Gastrocnemius medialis (tissue), 4 donors: ENCODE data around the gene NCAPH2. TPM values are rescaled to one million over a fixed set of nuclear protein-coding genes. Genes with fewer than 3 reads are reported as not detected.

ENCODE experiments used
- ATAC-seq, 2 donors: fragments of 150-250 bp; one replicate each; pipeline ENCODE4 v1.9.1; 2016
- DNase-seq, 2 donors: peaks; one replicate each; pipeline ENCODE4 v3.0.0-alpha.2; 2019
- H3K27ac ChIP-seq, 4 donors: fragments of 200-600 bp; sonication (generic); 1 replicate in 1 of 4; 2 replicates in 3 of 4; pipeline ENCODE4 v1.5.1; 2016 to 2018; ENCODE audit warnings: mild to moderate bottlenecking in 2 of 4, moderate library complexity in 1 of 4
- H3K27me3 ChIP-seq, 3 donors: fragments of 200-600 bp; sonication (generic) in 2 of 3; 1 replicate in 1 of 3; 2 replicates in 2 of 3; pipeline versions ENCODE4 v1.5.1 to v1.6.0; 2016 to 2019; ENCODE audit warnings: mild to moderate bottlenecking in 1 of 3, moderate library complexity in 1 of 3
- H3K36me3 ChIP-seq, 2 donors: fragments of 200-600 bp; sonication (generic) in 1 of 2; one replicate each; pipeline ENCODE4 v1.5.1; 2017 to 2018
- H3K4me1 ChIP-seq, 2 donors: fragments of 200-600 bp; sonication (generic) in 1 of 2; one replicate each; pipeline ENCODE4 v1.5.1; 2016 to 2017; ENCODE audit warnings: mild to moderate bottlenecking in 2 of 2
- H3K4me3 ChIP-seq, 4 donors: fragments of 200-600 bp; sonication (generic) in 3 of 4; 1 replicate in 1 of 4; 2 replicates in 3 of 4; pipeline ENCODE4 v1.5.1; 2016 to 2019; ENCODE audit warnings: mild to moderate bottlenecking in 2 of 4
- H3K9me3 ChIP-seq, 3 donors: fragments of 200-600 bp; sonication (generic) in 2 of 3; 1 replicate in 1 of 3; 2 replicates in 2 of 3; pipeline ENCODE4 v1.5.1; 2016 to 2019
- CTCF ChIP-seq, 5 experiments: fragments of 450-650 bp in 3 of 5; fragments of 200-600 bp in 2 of 5; sonication (generic) in 2 of 5; IDR thresholded peaks in 4 of 5; conservative IDR thresholded peaks in 1 of 5; 1 replicate in 4 of 5; 2 replicates in 1 of 5; pipeline ENCODE4 v1.5.1; 2016 to 2019; ENCODE audit warnings: antibody characterized with exemption in 5 of 5, mild to moderate bottlenecking in 3 of 5, moderate library complexity in 3 of 5
- POLR2A ChIP-seq, 2 donors: fragments of 450-650 bp; IDR thresholded peaks; one replicate each; pipeline ENCODE4 v1.6.1; 2017; ENCODE audit warnings: antibody characterized with exemption in 2 of 2, mild to moderate bottlenecking in 2 of 2, moderate library complexity in 2 of 2
- in situ Hi-C, 4 donors: fragments of 200-750 bp; cut with MboI; loops; one replicate each; pipeline versions ENCODE4 v1.15.0 to v1.8.0; 2017; ENCODE audit warnings: low sequenced_read_pairs in 4 of 4
- intact Hi-C: fragments of 100-400 bp; cut with DNase I; formaldehyde crosslinking; loops from one replicate; pipeline ENCODE4 v1.15.1; 2023; ENCODE audit warnings: low total_unique reads
- total RNA-seq, 4 donors: library from RNA; depleted of rRNA; stranded (reverse); fragments of >200 nt; gene quantifications; one replicate each; pipeline versions ENCODE4 v1.1.0 to v1.2.3, GENCODE V29; 2016

NCAPH2 gene
- total RNA-seq, 4 donors from 2014 or later = 19.0 to 29.3 (median 23.4) TPM

GRCh38 chr22:50556703-50557102, 48.7 kb downstream of the NCAPH2 start:
- Histone ChIP-seq H3K27me3 (no peaks in the 10 kb centered on the region), H3K4me1 (no peaks in the 10 kb centered on the region), H3K36me3 (no peaks in the 10 kb centered on the region), H3K9me3 (no peaks in the 10 kb centered on the region), H3K4me3 (no peak overlapping the region), H3K27ac (no peak overlapping the region)
- TF ChIP-seq CTCF (IDR thresholded peaks at IDR 0.05 in 4 of 5, conservative IDR thresholded peaks at IDR 0.05 in 1 of 5) (no peak), POLR2A (IDR thresholded peaks at IDR 0.05) (no peak)
- in situ Hi-C loops (no loop called here), intact Hi-C loops (no loop called here)
- no peak for DNase-seq
- ATAC-seq = no peak

GRCh38 chr22:50560034-50560433, 52.0 kb downstream of the NCAPH2 start:
- ATAC-seq (no peak), DNase-seq (no peak)
- Histone ChIP-seq H3K4me3 (no peak overlapping the region), H3K27me3 (no peaks in the 10 kb centered on the region), H3K27ac (no peak overlapping the region), H3K4me1 (peaks cover 0 to 10% of the 10 kb centered on the region in 2 donors), H3K9me3 (no peaks in the 10 kb centered on the region), H3K36me3 (no peaks in the 10 kb centered on the region)
- in situ Hi-C loops = no loop called here
- intact Hi-C loops = no loop called here
- TF ChIP-seq POLR2A (IDR thresholded peaks at IDR 0.05) = no peak
- TF ChIP-seq CTCF (IDR thresholded peaks at IDR 0.05 in 4 of 5, conservative IDR thresholded peaks at IDR 0.05 in 1 of 5) = no peak

GRCh38 chr22:50561401-50562358, 53.7 kb downstream of the NCAPH2 start:
- H3K27me3 ChIP-seq = no peaks in the 10 kb centered on the region
- intact Hi-C loops = loop anchor here (1.0 kb wide), 1 partner anchor 21 kb away; the partner anchor contains the start of gene CHKB
- DNase-seq (no peak), ATAC-seq (no peak)
- no peaks in the 10 kb centered on the region for H3K9me3 ChIP-seq
- in situ Hi-C loops = no loop called here
- no peaks in the 10 kb centered on the region for H3K36me3 ChIP-seq
- no peak overlapping the region for H3K27ac ChIP-seq
- peaks cover 0 to 10% of the 10 kb centered on the region in 2 donors for H3K4me1 ChIP-seq
- TF ChIP-seq POLR2A (IDR thresholded peaks at IDR 0.05) (no peak), CTCF (IDR thresholded peaks at IDR 0.05 in 4 of 5, conservative IDR thresholded peaks at IDR 0.05 in 1 of 5) (no peak)
- no peak overlapping the region for H3K4me3 ChIP-seq

- Histone ChIP-seq H3K4me3 (peak within 1 kb of the TSS; percentile 67 to 87 (median 68)), H3K4me1 (peaks cover 0 to 10% of the 10 kb centered on the region in 2 donors), H3K36me3 (peaks cover 0 to 6% of the 10 kb centered on the region in 2 donors), H3K27me3 (no peaks in the 10 kb centered on the region), H3K27ac (peak within 1 kb of the TSS; percentile 77 to 82 (median 81)), H3K9me3 (no peaks in the 10 kb centered on the region)
- ATAC-seq (peak; percentile 96 to 99), DNase-seq (peak; percentile 96 to 97)
- in situ Hi-C loops (no loop called here), intact Hi-C loops (loop anchor here (1.0 kb wide), 1 partner anchor 20 kb away; the partner anchor contains the start of gene CHKB)
- TF ChIP-seq CTCF (IDR thresholded peaks at IDR 0.05 in 4 of 5, conservative IDR thresholded peaks at IDR 0.05 in 1 of 5) (peak; percentile 95 to 98 (median 97)), POLR2A (IDR thresholded peaks at IDR 0.05) (peak; percentile 78 to 81)
Observed at GRCh38 chr22:50562523-50563412, 54.7 kb downstream of the NCAPH2 start, which contains the start of gene SYCE3. Gene SYCE3 (minus strand): TSS chr22:50562919. CDS start chr22:50556405, 6,514 bp downstream.
